Spleen (tissue), 11 donors: ENCODE data around the gene STPG1. TPM values are rescaled to one million over a fixed set of nuclear protein-coding genes. Genes with fewer than 3 reads are reported as not detected.

Experiments used
- DNase-seq: peaks from one replicate; pipeline ENCODE4 v3.0.0-alpha.2; 2020
- H3K27ac ChIP-seq, 8 donors: fragments of 200-600 bp; sonication (generic) in 7 of 8; 1 replicate in 4 of 8; 2 replicates in 4 of 8; pipeline versions ENCODE4 v1.5.0 to v1.8.0; 2016 to 2021; ENCODE audit warnings: inconsistent platforms in 4 of 8, mild to moderate bottlenecking in 4 of 8, moderate library complexity in 1 of 8
- H3K27me3 ChIP-seq, 7 donors: fragments of 200-600 bp; sonication (generic) in 6 of 7; replicated peaks in 1 of 7; 1 replicate in 4 of 7; 2 replicates in 3 of 7; pipeline versions ENCODE4 v1.5.0 to v1.8.0; 2016 to 2021; ENCODE audit warnings: inconsistent platforms in 3 of 7, mild to moderate bottlenecking in 1 of 7
- H3K36me3 ChIP-seq, 6 donors: fragments of 200-600 bp; sonication (generic) in 5 of 6; 1 replicate in 4 of 6; 2 replicates in 2 of 6; pipeline versions ENCODE4 v1.5.0 to v1.8.0; 2016 to 2021; ENCODE audit warnings: inconsistent platforms in 2 of 6
- H3K4me1 ChIP-seq, 6 donors: fragments of 200-600 bp; sonication (generic) in 5 of 6; 1 replicate in 3 of 6; 2 replicates in 3 of 6; pipeline versions ENCODE4 v1.5.0 to v1.8.0; 2016 to 2021; ENCODE audit warnings: inconsistent platforms in 3 of 6
- H3K4me3 ChIP-seq, 8 donors: fragments of 200-600 bp; sonication (generic) in 7 of 8; 1 replicate in 4 of 8; 2 replicates in 4 of 8; pipeline versions ENCODE4 v1.5.0 to v1.8.0; 2016 to 2021; ENCODE audit warnings: inconsistent platforms in 4 of 8, mild to moderate bottlenecking in 4 of 8, moderate library complexity in 2 of 8
- H3K9me3 ChIP-seq, 8 donors: fragments of 200-600 bp; sonication (generic) in 7 of 8; 1 replicate in 4 of 8; 2 replicates in 4 of 8; pipeline versions ENCODE4 v1.5.0 to v1.8.0; 2016 to 2021; ENCODE audit warnings: inconsistent platforms in 4 of 8
- CTCF ChIP-seq, 11 experiments: fragments of 200-600 bp in 7 of 11; fragments of 450-650 bp in 4 of 11; sonication (generic) in 4 of 11; IDR thresholded peaks in 8 of 11; conservative IDR thresholded peaks in 3 of 11; 1 replicate in 7 of 11; 2 replicates in 4 of 11; pipeline versions ENCODE4 v1.4.0 to v1.8.0; 2016 to 2021; ENCODE audit warnings: antibody characterized with exemption in 11 of 11, inconsistent platforms in 4 of 11, mild to moderate bottlenecking in 1 of 11
- POLR2A ChIP-seq, 3 donors: fragments of 450-650 bp; IDR thresholded peaks; one replicate each; pipeline ENCODE4 v1.5.1; 2017; ENCODE audit warnings: antibody characterized with exemption in 3 of 3, mild to moderate bottlenecking in 1 of 3
- POLR2AphosphoS5 ChIP-seq, 3 donors: sonication (generic); formaldehyde crosslinking; IDR thresholded peaks; one replicate each; pipeline ENCODE4 v1.5.1; 2017; ENCODE audit warnings: antibody characterized with exemption in 3 of 3
- WGBS, 5 donors: extraction: QIAGEN DNeasy Blood & Tissue Kit in 3 of 5; methylation state at CpG; one replicate each; pipeline versions ENCODE4 v1.1.5 to v1.1.7; 2013 to 2018; 5-methylcytosine and 5-hydroxymethylcytosine counted together
- intact Hi-C: fragments of 100-400 bp; cut with DNase I; formaldehyde crosslinking; loops from one replicate; pipeline ENCODE4 v1.15.0; 2023; ENCODE audit warnings: low total_unique reads
- polyA plus RNA-seq, 3 donors: library from polyadenylated mRNA; stranded (reverse); fragments of 200-250 nt; gene quantifications; one replicate each; pipeline ENCODE4 v1.2.1, GENCODE V29; 2013
- total RNA-seq, 7 donors: library from RNA; depleted of rRNA in 3 of 7; stranded (reverse); fragments of >200 nt in 3 of 7; fragmentation: NEBNext Ultra II Directional in 4 of 7; extraction: Animal tissue kit (Norgen Biotek cat#: 25700) in 4 of 7; gene quantifications; one replicate each; pipeline versions ENCODE4 v1.1.0 to v1.2.1, GENCODE V29; 2016 to 2021
- donor health status: healthy with polysubstance abuse.
- donor health status: DM: no; HTN: no; CAD: no; lungs with moderate emphysema.
- donor health status: DM: no; HTN: no; CAD: no.
- donor health status: Bipolar disorder and iron deficiency.
- donor health status: healthy.
- donor health status: DM: no; HTN: no; CAD: no.
- donor health status: DM: yes; HTN: yes; CAD: no.

Gene STPG1
- total and polyA plus RNA-seq, 10 donors = 1.5 to 5.8 (median 3.7) TPM

DNA sequence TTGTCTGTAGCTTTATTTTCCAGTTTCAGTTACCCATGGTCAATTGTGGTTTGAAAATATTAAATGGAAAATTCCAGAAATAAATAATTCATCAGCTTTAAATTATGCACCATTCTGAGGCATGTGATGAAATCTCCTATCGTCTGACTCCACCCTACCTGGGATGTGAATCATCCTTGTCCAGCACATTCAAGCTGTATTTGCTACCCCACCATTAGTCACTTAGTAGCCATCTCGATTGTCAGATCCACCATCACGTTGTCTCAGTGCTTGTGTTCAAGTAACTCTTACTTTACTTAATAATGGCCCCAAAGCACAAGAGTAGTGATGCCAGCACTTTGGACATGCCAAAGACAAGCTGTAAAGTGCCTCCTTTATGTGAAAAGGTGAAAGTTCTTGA lies 4.0 kb downstream of the STPG1 start:
- Histone ChIP-seq H3K27ac (no peak overlapping the region), H3K4me1 (peaks cover 0 to 32% (median 15%) of the 10 kb centered on the region in 6 donors), H3K27me3 (no peaks in the 10 kb centered on the region), H3K9me3 (peaks cover 0 to 10% (median 3%) of the 10 kb centered on the region in 8 donors), H3K4me3 (no peak overlapping the region), H3K36me3 (no peaks in the 10 kb centered on the region)
- DNase-seq = no peak
- TF ChIP-seq CTCF (IDR thresholded peaks at IDR 0.05 in 8 of 11, conservative IDR thresholded peaks at IDR 0.05 in 3 of 11) (no peak), POLR2A (IDR thresholded peaks at IDR 0.05) (no peak), POLR2AphosphoS5 (IDR thresholded peaks at IDR 0.05) (no peak)
- 80 to 91% (median 87%) methylated on average over 3 of the region's 3 CpGs for WGBS, 5 donors
- intact Hi-C loops = no loop called here

DNA sequence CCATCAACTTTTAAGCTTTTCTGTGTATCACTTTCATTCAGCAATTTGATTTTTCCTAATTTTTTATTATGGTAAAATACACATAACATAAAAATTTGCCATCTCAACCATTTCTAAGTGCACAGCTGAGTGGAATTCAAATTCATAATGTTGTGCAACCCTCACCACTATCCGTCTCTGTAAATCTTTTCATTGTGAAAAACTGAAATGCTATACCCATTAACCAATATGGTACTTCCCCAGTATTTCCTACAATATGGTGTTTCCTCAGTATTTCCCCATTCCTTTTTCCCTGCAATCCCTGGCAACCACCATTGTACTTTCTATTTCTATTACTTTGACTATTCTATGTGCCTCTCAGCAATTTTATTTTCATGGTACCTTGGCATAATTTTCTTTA lies 6.8 kb downstream of the STPG1 start:
- 51 to 93% (median 65%) methylated on average over 1 of the region's 1 CpG for WGBS, 5 donors
- H3K4me3 ChIP-seq = no peak overlapping the region
- TF ChIP-seq CTCF (IDR thresholded peaks at IDR 0.05 in 8 of 11, conservative IDR thresholded peaks at IDR 0.05 in 3 of 11) = no peak
- H3K36me3 ChIP-seq = no peaks in the 10 kb centered on the region
- H3K4me1 ChIP-seq = peaks cover 0 to 9% (median 0%) of the 10 kb centered on the region in 6 donors
- peaks cover 0 to 10% (median 3%) of the 10 kb centered on the region in 8 donors for H3K9me3 ChIP-seq
- no peak overlapping the region for H3K27ac ChIP-seq
- intact Hi-C loops = no loop called here
- no peak for DNase-seq
- H3K27me3 ChIP-seq = no peaks in the 10 kb centered on the region

- TF ChIP-seq POLR2AphosphoS5 (IDR thresholded peaks at IDR 0.05) (no peak), CTCF (IDR thresholded peaks at IDR 0.05 in 8 of 11, conservative IDR thresholded peaks at IDR 0.05 in 3 of 11) (no peak), POLR2A (IDR thresholded peaks at IDR 0.05) (no peak)
- Histone ChIP-seq H3K27me3 (no peaks in the 10 kb centered on the region), H3K36me3 (peaks cover 0 to 16% (median 3%) of the 10 kb centered on the region in 6 donors), H3K9me3 (peaks cover 0 to 10% (median 3%) of the 10 kb centered on the region in 8 donors), H3K4me3 (no peak overlapping the region), H3K4me1 (no peaks in the 10 kb centered on the region), H3K27ac (no peak overlapping the region)
- intact Hi-C loops = no loop called here
- WGBS, 5 donors = 92 to 97% (median 94%) methylated on average over 4 of the region's 4 CpGs
- DNase-seq = no peak
Measured at GRCh38 chr1:24403806-24404205, 9.8 kb downstream of the STPG1 start.

GRCh38 chr1:24400065-24400464 lies 13.5 kb downstream of the STPG1 start:
- Histone ChIP-seq H3K36me3 (peaks cover 0 to 16% (median 3%) of the 10 kb centered on the region in 6 donors), H3K27me3 (no peaks in the 10 kb centered on the region), H3K27ac (no peak overlapping the region), H3K4me3 (no peak overlapping the region), H3K9me3 (no peaks in the 10 kb centered on the region), H3K4me1 (no peaks in the 10 kb centered on the region)
- TF ChIP-seq CTCF (IDR thresholded peaks at IDR 0.05 in 8 of 11, conservative IDR thresholded peaks at IDR 0.05 in 3 of 11) = no peak
- intact Hi-C loops = no loop called here
- DNase-seq = no peak
- 71 to 93% (median 85%) methylated on average over 1 of the region's 1 CpG for WGBS, 5 donors
